Nephron progenitor cell (in vitro differentiated cells): ENCODE measurements around the gene PLA2G4F.
A peak's percentile ranks its signal among the peaks of the same experiment; 100 is the strongest.

Experiments used
- DNase-seq: peaks from one replicate; pipeline ENCODE4 v3.0.0; 2021
- H3K27ac Mint-ChIP-seq: 2 replicates; pipeline ENCODE4 v1.8.0; 2021; ENCODE audit warnings: mild to moderate bottlenecking, moderate library complexity, mixed read lengths
- H3K27me3 Mint-ChIP-seq: 2 replicates; pipeline ENCODE4 v1.8.0; 2021; ENCODE audit warnings: mild to moderate bottlenecking, low read depth, mixed read lengths; ENCODE audit not compliant: poor library complexity
- H3K36me3 Mint-ChIP-seq: 2 replicates; pipeline ENCODE4 v1.8.0; 2021; ENCODE audit warnings: low read depth, mixed read lengths
- H3K4me1 Mint-ChIP-seq: 2 replicates; pipeline ENCODE4 v1.8.0; 2021; ENCODE audit warnings: mixed read lengths
- H3K4me3 Mint-ChIP-seq: 2 replicates; pipeline ENCODE4 v1.8.0; 2021; ENCODE audit warnings: mild to moderate bottlenecking, moderate library complexity, mixed read lengths
- H3K9me3 Mint-ChIP-seq: 2 replicates; pipeline ENCODE4 v1.8.0; 2021; ENCODE audit warnings: mild to moderate bottlenecking, moderate library complexity, mixed read lengths
- CTCF ChIP-seq: fragments of 200-600 bp; sonication (generic); IDR thresholded peaks from 2 replicates; pipeline ENCODE4 v1.5.0; 2021; ENCODE audit warnings: antibody characterized with exemption

The PLA2G4F gene

DNA sequence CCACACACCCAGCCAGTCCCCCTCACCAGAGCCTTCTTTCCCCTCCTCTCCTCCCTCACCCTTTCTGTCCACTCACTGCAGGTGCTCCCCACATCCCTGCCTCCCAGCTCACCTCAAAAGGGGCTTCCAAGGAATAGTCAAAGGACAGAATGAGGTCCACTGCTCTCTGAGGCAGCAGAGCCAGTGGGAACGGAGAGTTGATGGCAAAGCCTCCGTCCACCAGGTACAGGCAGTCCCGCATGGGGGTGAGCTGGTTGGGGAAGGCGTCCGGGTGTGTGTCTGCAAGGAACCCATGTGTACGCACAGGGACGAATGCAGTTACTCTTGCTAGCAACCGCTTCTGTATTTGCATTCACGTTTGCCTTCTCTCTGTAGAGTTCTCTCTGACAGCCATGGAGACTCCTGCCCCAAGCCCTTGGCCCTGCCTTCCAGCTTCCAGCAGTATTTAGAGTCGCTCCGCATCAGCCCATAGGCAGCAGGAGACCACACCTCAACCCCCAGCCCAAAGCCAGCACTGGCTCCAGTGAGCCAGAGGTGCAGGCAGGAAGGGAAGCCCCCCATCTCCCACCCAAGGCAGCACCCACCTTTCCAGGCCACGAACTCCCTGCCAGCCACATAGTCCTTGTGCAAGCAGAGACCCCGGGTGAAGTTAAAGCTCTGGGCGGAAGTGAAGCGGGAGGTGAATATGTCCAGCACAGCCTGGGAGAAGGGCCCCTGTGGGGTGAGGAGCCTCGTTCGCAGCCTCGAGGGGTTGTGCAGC, 12.4 kb downstream of the PLA2G4F start:
- peaks cover 32% of the 10 kb centered on the region for H3K4me1 Mint-ChIP-seq
- H3K4me3 Mint-ChIP-seq: no peak overlapping the region
- peaks cover 20% of the 10 kb centered on the region for H3K27me3 Mint-ChIP-seq
- no peak for DNase-seq
- H3K27ac Mint-ChIP-seq: peak overlapping the region; percentile 16
- H3K9me3 Mint-ChIP-seq: peaks cover 10% of the 10 kb centered on the region
- no peaks in the 10 kb centered on the region for H3K36me3 Mint-ChIP-seq
- no peak for TF ChIP-seq CTCF

DNA sequence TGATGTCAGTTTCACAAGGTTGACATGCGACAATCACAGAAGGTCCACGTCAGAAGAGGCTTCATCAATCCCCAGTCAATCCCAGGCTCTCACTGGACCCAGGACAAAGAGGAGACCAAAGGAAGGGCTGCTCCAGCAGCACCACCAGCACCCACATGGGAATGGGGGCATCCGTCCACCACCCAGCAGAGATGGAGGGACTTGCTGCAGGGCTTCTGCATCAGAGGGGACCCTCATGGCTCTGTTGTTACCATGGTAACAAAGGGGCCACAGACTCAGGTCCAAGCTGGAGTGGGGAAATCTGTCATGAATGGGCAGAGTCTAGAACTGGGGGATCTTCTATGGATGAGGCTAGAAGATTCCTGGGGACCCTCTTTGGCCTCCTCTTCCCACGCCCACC, 13.1 kb downstream of the PLA2G4F start:
- no peak for DNase-seq
- Mint-ChIP-seq H3K27me3 (peaks cover 18% of the 10 kb centered on the region), H3K27ac (no peak overlapping the region), H3K36me3 (no peaks in the 10 kb centered on the region), H3K9me3 (peaks cover 14% of the 10 kb centered on the region), H3K4me3 (no peak overlapping the region), H3K4me1 (peaks cover 25% of the 10 kb centered on the region)
- TF ChIP-seq CTCF: no peak

- Mint-ChIP-seq H3K9me3 (peaks cover 14% of the 10 kb centered on the region), H3K27me3 (peaks cover 26% of the 10 kb centered on the region), H3K36me3 (no peaks in the 10 kb centered on the region), H3K4me1 (peaks cover 15% of the 10 kb centered on the region), H3K27ac (no peak overlapping the region), H3K4me3 (no peak overlapping the region)
- no peak for DNase-seq
- TF ChIP-seq CTCF: no peak
Measured at GRCh38 chr15:42141795-42142667, 14.4 kb downstream of the PLA2G4F start.

GRCh38 chr15:42141246-42141645, 15.2 kb downstream of the PLA2G4F start:
- H3K27me3 Mint-ChIP-seq: peaks cover 28% of the 10 kb centered on the region
- no peak overlapping the region for H3K4me3 Mint-ChIP-seq
- H3K4me1 Mint-ChIP-seq: peaks cover 7% of the 10 kb centered on the region
- no peak overlapping the region for H3K27ac Mint-ChIP-seq
- no peaks in the 10 kb centered on the region for H3K36me3 Mint-ChIP-seq
- TF ChIP-seq CTCF: no peak
- H3K9me3 Mint-ChIP-seq: peaks cover 14% of the 10 kb centered on the region
- DNase-seq: no peak

DNA sequence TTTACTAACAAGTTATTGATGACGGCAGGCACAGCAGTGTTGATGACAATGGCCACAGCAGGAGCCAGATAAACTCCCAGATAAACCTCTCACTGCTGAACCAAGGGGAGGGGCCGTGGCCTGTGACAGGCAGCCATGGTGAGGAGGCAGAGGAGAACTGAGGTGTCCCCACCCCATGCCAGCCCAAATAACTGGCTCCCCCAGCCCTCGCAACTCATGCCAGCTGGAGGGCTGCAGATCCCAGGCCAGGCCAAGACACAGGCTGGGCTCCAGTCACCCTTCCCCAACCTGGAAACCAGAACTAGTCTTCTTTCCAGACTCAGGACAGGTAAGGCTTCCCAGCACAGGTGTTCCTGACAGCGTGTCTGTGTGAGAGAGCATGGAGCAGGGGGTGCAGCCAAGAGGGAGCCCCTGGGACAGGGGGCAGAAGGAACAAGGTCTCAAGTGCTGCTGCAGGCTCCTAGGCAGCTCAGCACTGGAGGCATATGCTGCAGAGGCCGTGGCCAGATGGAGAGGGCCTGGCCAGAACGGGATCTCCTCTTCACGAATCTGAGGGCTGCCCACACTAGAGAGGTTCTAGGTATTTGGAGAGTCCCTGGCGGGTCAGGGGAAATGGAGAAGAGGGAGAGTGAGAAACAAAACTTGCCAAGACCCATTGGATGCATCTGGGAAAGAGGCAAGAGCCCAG, 15.9 kb downstream of the PLA2G4F start:
- no peak for DNase-seq
- peaks cover 14% of the 10 kb centered on the region for H3K9me3 Mint-ChIP-seq
- no peak overlapping the region for H3K27ac Mint-ChIP-seq
- no peak for TF ChIP-seq CTCF
- no peak overlapping the region for H3K4me3 Mint-ChIP-seq
- H3K36me3 Mint-ChIP-seq: no peaks in the 10 kb centered on the region
- H3K27me3 Mint-ChIP-seq: peaks cover 30% of the 10 kb centered on the region
- H3K4me1 Mint-ChIP-seq: peaks cover 7% of the 10 kb centered on the region
